ENCODE results near the gene AMDHD1. TPM values are rescaled to one million over a fixed set of nuclear protein-coding genes. Genes with fewer than 3 reads are reported as not detected.

AMDHD1 gene
- total and polyA plus RNA-seq, 10 of the 15 experiments (the other 5 are each of a cell fraction or from before 2014, with no cell fraction given) = 0.04 to 0.28 (median 0.13) TPM; not detected in 4

DNA sequence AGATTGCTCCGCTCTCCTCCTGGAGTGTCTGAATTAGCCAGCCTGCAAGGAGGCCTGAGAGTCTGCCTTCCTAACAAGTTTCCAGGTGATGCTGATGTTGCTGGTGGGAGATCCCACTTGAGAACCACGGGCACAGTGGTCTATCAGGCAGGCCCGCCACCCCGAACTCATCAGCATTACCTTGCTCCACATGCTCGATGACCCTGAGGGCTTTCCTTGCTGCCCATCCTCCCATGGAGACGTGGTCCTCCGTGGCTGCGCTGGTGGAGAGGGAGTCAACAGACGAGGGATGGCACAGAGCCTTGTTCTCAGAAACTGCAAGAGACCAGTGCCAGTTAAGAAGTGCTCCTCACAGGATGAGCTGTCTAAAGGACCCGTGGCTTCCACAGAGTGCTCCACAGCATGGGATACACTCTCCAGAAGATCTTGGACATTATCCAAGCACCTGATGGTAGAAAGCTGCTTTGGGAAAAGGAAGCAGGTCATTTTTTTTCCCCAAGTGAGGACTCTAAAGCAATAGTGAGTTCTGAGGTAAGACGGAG is 34.7 kb downstream of the AMDHD1 start:
- H3K4me1 ChIP-seq (ENCODE audit: control insufficient read depth, insufficient read depth, low read length) = no peaks in the 10 kb centered on the region
- H3K4me3 ChIP-seq = no peak overlapping the region
- no peaks in the 10 kb centered on the region for H4K20me1 ChIP-seq (ENCODE audit: control insufficient read depth, insufficient read depth)
- no peaks in the 10 kb centered on the region for H3K9me3 ChIP-seq (replicated peaks; ENCODE audit: control insufficient read depth, insufficient read depth, low read length)
- no peaks in the 10 kb centered on the region for H3K36me3 ChIP-seq (ENCODE audit: control insufficient read depth in 2 of 2, insufficient read depth in 2 of 2, low read length in 1 of 2)
- in situ Hi-C loops (cut with MboI) = no loop called here
- H3K4me2 ChIP-seq (ENCODE audit: control insufficient read depth, insufficient read depth) = no peak overlapping the region
- no peak overlapping the region for H2AFZ ChIP-seq (ENCODE audit: control insufficient read depth, low read depth, low read length)
- SMC1A ChIA-PET (ENCODE audit: uncharacterized antibody, unreplicated experiment) = no interaction called here
- WGBS (ENCODE audit: insufficient coverage, insufficient replicate concordance, low lambda C conversion rate, missing lambda C conversion rate) = 40% methylated on average over 11 of the region's 11 CpGs
- H3K9ac ChIP-seq (ENCODE audit: control insufficient read depth, insufficient read depth, low read length) = no peak overlapping the region
- no peaks in the 10 kb centered on the region; a peak in 1 of 4 replicates for H3K27me3 ChIP-seq (replicated peaks in 1 of 2; ENCODE audit: control insufficient read depth in 2 of 2, insufficient read depth in 2 of 2, low read length in 1 of 2)
- CTCF ChIA-PET = no interaction called here
- intact Hi-C loops (cut with micrococcal nuclease; ENCODE audit: unreplicated experiment) = no loop called here
- no peak overlapping the region for H3K27ac ChIP-seq (ENCODE audit: control insufficient read depth, insufficient read depth)
- no peak for FAIRE-seq
- no peaks in the 10 kb centered on the region for H3K79me2 ChIP-seq (ENCODE audit: control insufficient read depth, insufficient read depth, low read length)
- RAD21 ChIA-PET (ENCODE audit: unreplicated experiment) = interaction anchor here (0.6 kb wide), 1 partner anchor 59 kb away, joined by 3 read pairs; no protein-coding TSS in a partner anchor
- no peak for ATAC-seq
- POLR2A ChIA-PET = interaction anchor here (0.6 kb wide), 1 partner anchor 495 kb away, joined by 4 read pairs; no protein-coding TSS in a partner anchor
- BruUV-seq (replicated peaks) = no TSS peak
- DNase-seq (ENCODE audit: low read depth, low spot score) = no peak
- TF ChIP-seq, protein P1, sequence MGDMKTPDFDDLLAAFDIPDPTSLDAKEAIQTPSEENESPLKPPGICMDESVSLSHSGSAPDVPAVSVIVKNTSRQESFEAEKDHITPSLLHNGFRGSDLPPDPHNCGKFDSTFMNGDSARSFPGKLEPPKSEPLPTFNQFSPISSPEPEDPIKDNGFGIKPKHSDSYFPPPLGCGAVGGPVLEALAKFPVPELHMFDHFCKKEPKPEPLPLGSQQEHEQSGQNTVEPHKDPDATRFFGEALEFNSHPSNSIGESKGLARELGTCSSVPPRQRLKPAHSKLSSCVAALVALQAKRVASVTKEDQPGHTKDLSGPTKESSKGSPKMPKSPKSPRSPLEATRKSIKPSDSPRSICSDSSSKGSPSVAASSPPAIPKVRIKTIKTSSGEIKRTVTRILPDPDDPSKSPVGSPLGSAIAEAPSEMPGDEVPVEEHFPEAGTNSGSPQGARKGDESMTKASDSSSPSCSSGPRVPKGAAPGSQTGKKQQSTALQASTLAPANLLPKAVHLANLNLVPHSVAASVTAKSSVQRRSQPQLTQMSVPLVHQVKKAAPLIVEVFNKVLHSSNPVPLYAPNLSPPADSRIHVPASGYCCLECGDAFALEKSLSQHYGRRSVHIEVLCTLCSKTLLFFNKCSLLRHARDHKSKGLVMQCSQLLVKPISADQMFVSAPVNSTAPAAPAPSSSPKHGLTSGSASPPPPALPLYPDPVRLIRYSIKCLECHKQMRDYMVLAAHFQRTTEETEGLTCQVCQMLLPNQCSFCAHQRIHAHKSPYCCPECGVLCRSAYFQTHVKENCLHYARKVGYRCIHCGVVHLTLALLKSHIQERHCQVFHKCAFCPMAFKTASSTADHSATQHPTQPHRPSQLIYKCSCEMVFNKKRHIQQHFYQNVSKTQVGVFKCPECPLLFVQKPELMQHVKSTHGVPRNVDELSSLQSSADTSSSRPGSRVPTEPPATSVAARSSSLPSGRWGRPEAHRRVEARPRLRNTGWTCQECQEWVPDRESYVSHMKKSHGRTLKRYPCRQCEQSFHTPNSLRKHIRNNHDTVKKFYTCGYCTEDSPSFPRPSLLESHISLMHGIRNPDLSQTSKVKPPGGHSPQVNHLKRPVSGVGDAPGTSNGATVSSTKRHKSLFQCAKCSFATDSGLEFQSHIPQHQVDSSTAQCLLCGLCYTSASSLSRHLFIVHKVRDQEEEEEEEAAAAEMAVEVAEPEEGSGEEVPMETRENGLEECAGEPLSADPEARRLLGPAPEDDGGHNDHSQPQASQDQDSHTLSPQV (IDR thresholded peaks at IDR 0.05) = no peak
- no peak for TF ChIP-seq SREBF2 (IDR thresholded peaks at IDR 0.05; ENCODE audit: low read length)
- no peak for TF ChIP-seq ZBTB11 (CRISPR knock-in tag; IDR thresholded peaks at IDR 0.05)
- no peak for TF ChIP-seq POLR2AphosphoS5 (IDR thresholded peaks at IDR 0.05; ENCODE audit: low read length)
- no peak for TF ChIP-seq RELB (IDR thresholded peaks at IDR 0.05; ENCODE audit: low read depth)
- TF ChIP-seq NFYB (IDR thresholded peaks at IDR 0.05; ENCODE audit: insufficient read depth, low read depth, low read length) = no peak
- TF ChIP-seq BRCA1 (IDR thresholded peaks at IDR 0.05; ENCODE audit: low read depth, low read length) = no peak
- TF ChIP-seq CBX3 (IDR thresholded peaks at IDR 0.05; ENCODE audit: borderline replicate concordance, low read depth) = no peak
- TF ChIP-seq ZZZ3 (IDR thresholded peaks at IDR 0.05; ENCODE audit: control insufficient read depth, insufficient read length, low read depth) = no peak
- no peak for TF ChIP-seq SREBF1 (IDR thresholded peaks at IDR 0.05; ENCODE audit: low read length)
- TF ChIP-seq ZNF384 (IDR thresholded peaks at IDR 0.05; ENCODE audit: borderline replicate concordance, low read depth, low read length) = no peak
- no peak for TF ChIP-seq SPI1 (IDR thresholded peaks at IDR 0.05; ENCODE audit: borderline replicate concordance, insufficient read depth, low read depth, low read length)

Measured in GM12878 (cell line).